ENCODE data around the gene SDCBP2. TPM values are rescaled to one million over a fixed set of nuclear protein-coding genes. Genes with fewer than 3 reads are reported as not detected.

SDCBP2 gene, protein sequence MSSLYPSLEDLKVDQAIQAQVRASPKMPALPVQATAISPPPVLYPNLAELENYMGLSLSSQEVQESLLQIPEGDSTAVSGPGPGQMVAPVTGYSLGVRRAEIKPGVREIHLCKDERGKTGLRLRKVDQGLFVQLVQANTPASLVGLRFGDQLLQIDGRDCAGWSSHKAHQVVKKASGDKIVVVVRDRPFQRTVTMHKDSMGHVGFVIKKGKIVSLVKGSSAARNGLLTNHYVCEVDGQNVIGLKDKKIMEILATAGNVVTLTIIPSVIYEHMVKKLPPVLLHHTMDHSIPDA
- total RNA-seq = 1 to 10 TPM; 1.4 to 4.4 TPM
- long read RNA-seq, partial matches to known transcripts = 0 of 9 reads
- long read RNA-seq, other reads (novel, unspliced or antisense) = 9 of 9 reads

DNA sequence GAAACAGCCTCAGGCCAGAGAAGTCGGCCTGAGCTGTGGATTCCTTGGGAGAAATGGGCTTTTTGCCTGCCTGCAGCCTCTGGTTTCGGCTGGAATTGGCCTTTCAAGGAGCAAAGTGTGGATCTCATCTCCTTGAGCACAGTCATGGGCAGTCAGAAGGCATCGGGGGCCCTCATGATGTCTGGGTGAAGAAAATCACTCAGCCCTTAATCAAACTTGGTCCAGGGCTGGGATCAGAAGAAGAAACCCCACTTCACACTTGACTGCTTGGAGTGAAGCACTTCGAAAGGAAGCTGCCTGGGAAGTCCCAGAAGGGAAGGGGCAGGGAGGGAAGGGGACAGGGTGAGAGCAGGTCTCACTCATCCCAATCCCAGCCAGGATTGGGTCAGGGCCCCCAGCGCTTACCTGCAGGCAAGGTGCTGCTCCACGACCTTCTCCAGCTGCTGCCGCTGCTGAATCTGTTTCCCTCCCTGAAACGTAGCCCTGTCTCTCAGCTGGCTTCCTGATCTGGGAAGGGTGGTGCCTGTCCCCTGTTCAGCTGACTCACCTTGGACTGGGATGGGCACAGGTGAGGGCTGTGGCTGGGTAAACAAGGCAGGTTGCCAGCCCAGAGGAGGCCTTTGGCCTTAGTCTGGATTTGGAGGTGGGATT lies at the start of gene SDCBP2:
TSS of gene SDCBP2 (minus strand) at position 460 of the 651 bp plus-strand sequence. CDS start 8,723 bp downstream, outside the sequence.
- intact Hi-C loops (cut with DNase I) = no loop called here
- DNase-seq (no peak), ATAC-seq (no peak)

DNA sequence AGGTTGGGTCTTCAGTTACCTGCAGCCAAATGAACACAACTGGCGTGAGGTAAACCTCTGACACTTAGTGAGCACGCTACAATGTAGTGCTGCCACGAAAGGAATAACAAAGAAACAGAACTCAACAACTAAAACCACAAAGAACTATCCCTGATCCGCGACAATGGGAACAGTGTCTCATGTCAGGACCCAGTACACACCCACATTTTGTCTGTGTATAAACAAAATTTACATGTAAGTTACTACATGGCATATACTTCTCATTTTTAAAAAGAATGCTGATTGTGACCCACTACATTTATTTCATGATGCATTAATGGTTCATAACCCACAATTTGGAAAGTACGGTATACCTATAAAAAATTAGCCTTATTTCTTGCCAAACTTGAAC lies 49.8 kb upstream of the SDCBP2 start:
- intact Hi-C loops (cut with DNase I) = loop anchor here in 1 of 2 donors (5.0 kb wide), 1 partner anchor 41 kb away; no protein-coding TSS in a partner anchor
- no peak for DNase-seq
- ATAC-seq = no peak

- intact Hi-C loops (cut with DNase I) = loop anchor here in 1 of 2 donors (5.0 kb wide), 1 partner anchor 41 kb away; no protein-coding TSS in a partner anchor
- no peak for DNase-seq
These were observed 49.2 kb upstream of the SDCBP2 start for GRCh38 chr20:1377984-1378734.

DNA sequence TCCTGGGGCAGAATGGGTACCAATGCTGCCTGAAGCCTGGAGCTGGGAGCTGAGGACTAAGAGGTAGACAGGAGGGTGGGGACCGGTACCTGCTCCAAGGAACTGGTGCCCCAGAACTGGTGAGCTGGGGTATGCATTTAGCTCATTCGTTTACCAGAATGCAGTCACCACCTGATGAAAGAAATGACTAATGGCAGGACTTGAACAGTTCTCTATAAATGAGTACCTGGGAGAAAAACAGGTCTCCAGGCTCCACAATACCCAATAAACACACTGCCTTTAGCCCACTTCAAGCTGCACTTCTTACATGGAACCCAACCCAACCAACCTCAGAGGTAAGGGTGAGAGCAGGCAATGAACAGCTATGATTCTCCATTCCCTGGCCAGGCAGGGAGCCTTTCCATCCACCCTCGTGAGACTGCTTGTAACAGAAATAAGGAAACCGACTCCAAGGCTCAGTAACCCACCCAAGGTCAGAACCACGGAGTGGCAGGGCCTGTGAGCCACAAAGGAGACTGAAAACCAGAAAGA lies 48.5 kb upstream of the SDCBP2 start:
- ATAC-seq (no peak), DNase-seq (no peak)
- intact Hi-C loops (cut with DNase I) = loop anchor here in 1 of 2 donors (5.0 kb wide), 1 partner anchor 40 kb away; no protein-coding TSS in a partner anchor

More at GRCh38 chr20:1377984-1378734, 49.2 kb upstream of the SDCBP2 start:
- ATAC-seq = no peak

DNA sequence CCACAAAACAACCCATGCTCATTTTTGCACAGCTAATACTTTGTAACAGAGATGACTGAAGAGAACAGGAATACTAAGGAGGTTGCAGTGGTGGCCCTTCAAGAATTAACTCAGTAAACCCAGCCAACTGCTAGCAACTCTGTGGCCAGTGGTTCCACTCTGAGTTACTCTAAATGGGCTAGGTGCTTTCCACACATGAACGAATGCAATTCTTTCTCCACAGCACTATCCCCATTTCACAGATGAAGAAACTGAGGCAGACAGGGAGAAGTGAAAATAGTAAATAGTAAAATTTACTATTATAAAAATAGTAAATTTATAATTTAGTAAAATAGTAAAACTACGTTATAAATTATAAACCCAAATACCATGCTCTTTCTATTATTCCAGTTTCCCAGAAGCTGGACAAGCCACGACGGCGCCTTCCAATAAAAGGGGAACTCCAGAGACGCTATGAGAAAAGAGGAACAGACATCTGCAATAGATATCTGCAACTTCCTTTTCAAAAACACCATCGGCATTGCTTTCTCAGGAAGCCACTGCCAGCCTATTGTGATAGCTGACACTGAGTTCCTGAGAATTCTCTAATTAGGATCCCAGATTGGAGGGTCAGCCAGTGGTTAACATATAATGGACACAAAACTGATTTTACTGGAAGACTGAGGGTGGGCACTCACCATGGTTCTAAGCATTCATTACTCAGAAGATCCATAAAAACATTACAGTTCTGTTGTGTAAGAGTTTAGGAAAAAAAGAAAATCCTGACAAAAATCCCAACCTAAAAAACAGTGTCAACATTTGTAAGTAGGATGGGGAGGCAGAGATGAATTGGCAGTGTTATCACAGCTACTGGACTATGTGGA lies 47.7 kb upstream of the SDCBP2 start:
- no peak for DNase-seq
- ATAC-seq = peak; percentile 22 to 42
- intact Hi-C loops (cut with DNase I) = loop anchor here in 1 of 2 donors (5.0 kb wide), 1 partner anchor 39 kb away; no protein-coding TSS in a partner anchor

GRCh38 chr20:1376007-1376406 lies 47.1 kb upstream of the SDCBP2 start:
- intact Hi-C loops (cut with DNase I) = loop anchor here in 1 of 2 donors (5.0 kb wide), 1 partner anchor 39 kb away; no protein-coding TSS in a partner anchor
- no peak for DNase-seq
- ATAC-seq = peak in 1 of 2 donors; percentile 35

- peak; percentile 33 to 55 for ATAC-seq
- intact Hi-C loops (cut with DNase I) = loop anchor here in 1 of 2 donors (5.0 kb wide), 1 partner anchor 38 kb away; no protein-coding TSS in a partner anchor
These were observed 46.6 kb upstream of the SDCBP2 start for GRCh38 chr20:1375515-1375914.

GRCh38 chr20:1374246-1374645 lies 45.3 kb upstream of the SDCBP2 start:
- intact Hi-C loops (cut with DNase I) = no loop called here
- ATAC-seq (peak; percentile 3 to 32), DNase-seq (no peak)

More at GRCh38 chr20:1375515-1375914, 46.6 kb upstream of the SDCBP2 start:
- no peak for DNase-seq

DNA sequence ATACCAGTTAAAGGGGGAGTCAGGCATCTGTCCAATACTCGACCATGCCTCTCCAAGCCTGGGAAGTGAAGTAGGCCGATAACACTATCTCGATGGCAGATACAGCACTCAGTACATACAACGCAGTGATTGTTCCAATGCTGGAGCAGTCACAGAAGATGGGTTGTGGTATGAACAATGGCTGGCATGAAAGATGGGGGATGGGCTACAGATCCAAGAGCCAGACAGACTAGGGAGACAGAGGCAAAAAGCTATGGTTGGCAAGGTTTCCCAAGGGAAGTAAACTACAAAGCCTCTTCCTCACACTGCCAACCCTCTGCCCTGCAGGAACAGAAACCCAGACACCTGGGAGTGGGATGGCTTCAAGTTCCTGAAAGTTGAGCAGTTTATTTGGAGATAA lies 44.7 kb upstream of the SDCBP2 start:
- intact Hi-C loops (cut with DNase I) = no loop called here
- DNase-seq (no peak), ATAC-seq (no peak)

DNA sequence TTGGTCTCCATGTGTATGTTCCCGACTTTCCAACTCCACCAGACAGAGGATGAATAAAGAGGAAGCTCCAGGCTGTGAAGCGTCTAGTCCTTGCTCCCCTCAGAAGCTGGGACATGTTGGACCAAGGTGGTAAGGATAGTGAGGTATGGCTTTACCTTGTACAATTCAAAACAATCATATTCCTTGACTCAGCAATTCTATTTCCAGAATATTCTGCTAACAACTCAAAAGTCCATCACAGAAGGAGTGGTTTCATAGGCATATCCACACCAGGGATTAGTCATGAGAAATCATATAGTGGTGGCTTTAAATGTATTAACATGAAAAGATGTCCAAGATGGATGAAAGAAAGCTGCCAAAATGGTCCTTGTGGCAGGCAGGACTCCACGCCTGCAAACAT lies 44.1 kb upstream of the SDCBP2 start:
- intact Hi-C loops (cut with DNase I) = no loop called here
- ATAC-seq (no peak), DNase-seq (no peak)

GRCh38 chr20:1371830-1372539 lies 43.0 kb upstream of the SDCBP2 start:
- DNase-seq (no peak), ATAC-seq (no peak)
- intact Hi-C loops (cut with DNase I) = no loop called here

- ATAC-seq = peak in 1 of 2 donors; percentile 15
- intact Hi-C loops (cut with DNase I) = no loop called here
- DNase-seq = no peak
These were observed 42.4 kb upstream of the SDCBP2 start for GRCh38 chr20:1371202-1371782.

- intact Hi-C loops (cut with DNase I) = no loop called here
- DNase-seq = no peak
These were observed 41.7 kb upstream of the SDCBP2 start for GRCh38 chr20:1370548-1371110.

GRCh38 chr20:1369970-1370369 lies 41.0 kb upstream of the SDCBP2 start:
- DNase-seq (no peak), ATAC-seq (no peak)
- intact Hi-C loops (cut with DNase I) = no loop called here

More at GRCh38 chr20:1370548-1371110, 41.7 kb upstream of the SDCBP2 start:
- ATAC-seq = peak; percentile 51 to 79

DNA sequence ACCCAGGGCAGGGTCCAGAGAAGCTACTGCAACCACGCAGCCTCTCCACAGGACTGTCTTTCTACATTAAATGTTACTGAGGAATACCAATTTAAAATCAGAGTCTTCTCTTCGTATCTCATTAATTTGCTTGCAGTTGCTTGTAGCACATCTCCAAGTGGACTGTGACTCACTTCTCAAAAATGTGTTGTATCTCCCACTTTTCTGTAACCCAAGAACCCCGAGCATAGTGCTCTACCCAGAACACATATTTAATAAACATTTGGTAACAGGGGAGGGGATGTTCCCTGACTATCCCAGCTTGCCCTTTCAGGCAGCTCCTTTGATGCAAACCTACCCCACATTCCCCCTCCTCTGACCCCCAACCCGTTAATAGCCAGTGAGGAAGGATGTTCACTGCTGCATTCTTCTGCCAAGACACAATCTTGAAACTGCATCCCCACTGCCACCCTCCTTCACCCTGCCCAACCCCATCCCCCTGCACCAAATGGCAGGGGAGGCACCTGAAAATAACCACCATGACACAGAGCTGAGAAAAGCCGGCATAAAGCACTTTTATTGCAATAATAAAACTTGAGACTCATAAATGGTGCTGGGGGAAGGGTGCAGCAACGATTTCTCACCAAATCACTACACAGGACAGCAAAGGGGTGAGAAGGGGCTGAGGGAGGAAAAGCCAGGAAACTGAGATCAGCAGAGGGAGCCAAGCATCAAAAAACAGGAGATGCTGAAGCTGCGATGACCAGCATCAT lies 39.7 kb upstream of the SDCBP2 start:
- ATAC-seq = peak in 1 of 2 donors; percentile 21
- intact Hi-C loops (cut with DNase I) = no loop called here
- DNase-seq = no peak

GRCh38 chr20:1367479-1367878 lies 38.5 kb upstream of the SDCBP2 start:
- ATAC-seq (no peak), DNase-seq (no peak)
- intact Hi-C loops (cut with DNase I) = no loop called here

Data from left cardiac atrium (tissue), 4 donors.